ENCODE measurements around the gene ACTN1.
"Not testable (repeated sequence)": the region's sequence is repeated elsewhere in the genome, so short reads cannot be mapped to it uniquely, and the experiment has no call there.

The ACTN1 gene

GRCh38 chr14:68979021-68979721 lies at the start of gene ACTN1:
Gene ACTN1 (minus strand): TSS chr14:68979302. CDS start chr14:68979056, 246 bp downstream.
- peak in 2 of 3 donors; percentile 30 to 50 for DNase-seq (ENCODE audit: low read depth in 3 of 3, low spot score in 1 of 3)

- DNase-seq (ENCODE audit: low read depth in 3 of 3, low spot score in 1 of 3) = no peak
Observed at GRCh38 chr14:69027242-69027913, 48.3 kb upstream of the ACTN1 start.

GRCh38 chr14:69023035-69023434 lies 43.9 kb upstream of the ACTN1 start:
- no peak for DNase-seq (ENCODE audit: low read depth in 3 of 3, low spot score in 1 of 3)

- DNase-seq (ENCODE audit: low read depth in 3 of 3, low spot score in 1 of 3) = not testable (repeated sequence)
Observed at GRCh38 chr14:69022093-69022492, 43.0 kb upstream of the ACTN1 start.

- no peak for DNase-seq (ENCODE audit: low read depth in 3 of 3, low spot score in 1 of 3)
Observed at GRCh38 chr14:69017706-69018105, 38.6 kb upstream of the ACTN1 start.

GRCh38 chr14:69014829-69015259 lies 35.7 kb upstream of the ACTN1 start:
- DNase-seq (ENCODE audit: low read depth in 3 of 3, low spot score in 1 of 3) = no peak

- no peak for DNase-seq (ENCODE audit: low read depth in 3 of 3, low spot score in 1 of 3)
Observed at GRCh38 chr14:69013943-69014782, 35.1 kb upstream of the ACTN1 start.

GRCh38 chr14:69012256-69012953 lies 33.3 kb upstream of the ACTN1 start:
- DNase-seq (ENCODE audit: low read depth in 3 of 3, low spot score in 1 of 3) = no peak

GRCh38 chr14:69010648-69011047 lies 31.5 kb upstream of the ACTN1 start:
- DNase-seq (ENCODE audit: low read depth in 3 of 3, low spot score in 1 of 3) = no peak

- no peak for DNase-seq (ENCODE audit: low read depth in 3 of 3, low spot score in 1 of 3)
Observed at GRCh38 chr14:69008421-69008884, 29.4 kb upstream of the ACTN1 start.

- DNase-seq (ENCODE audit: low read depth in 3 of 3, low spot score in 1 of 3) = no peak
Observed at GRCh38 chr14:69006346-69006745, 27.2 kb upstream of the ACTN1 start.

- no peak for DNase-seq (ENCODE audit: low read depth in 3 of 3, low spot score in 1 of 3)
Observed at GRCh38 chr14:69005432-69006148, 26.5 kb upstream of the ACTN1 start.

GRCh38 chr14:69004731-69005431 lies 25.8 kb upstream of the ACTN1 start:
- no peak for DNase-seq (ENCODE audit: low read depth in 3 of 3, low spot score in 1 of 3)

- DNase-seq (ENCODE audit: low read depth in 3 of 3, low spot score in 1 of 3) = no peak
Observed at GRCh38 chr14:69003626-69004025, 24.5 kb upstream of the ACTN1 start.

GRCh38 chr14:69002069-69002468 lies 23.0 kb upstream of the ACTN1 start:
- no peak for DNase-seq (ENCODE audit: low read depth in 3 of 3, low spot score in 1 of 3)

GRCh38 chr14:69001375-69001774 lies 22.3 kb upstream of the ACTN1 start:
- no peak for DNase-seq (ENCODE audit: low read depth in 3 of 3, low spot score in 1 of 3)

- DNase-seq (ENCODE audit: low read depth in 3 of 3, low spot score in 1 of 3) = no peak
Observed at GRCh38 chr14:68998062-68998461, 19.0 kb upstream of the ACTN1 start.

- no peak for DNase-seq (ENCODE audit: low read depth in 3 of 3, low spot score in 1 of 3)
Observed at GRCh38 chr14:68995731-68996130, 16.6 kb upstream of the ACTN1 start.

- no peak for DNase-seq (ENCODE audit: low read depth in 3 of 3, low spot score in 1 of 3)
Observed at GRCh38 chr14:68994056-68994455, 15.0 kb upstream of the ACTN1 start.

GRCh38 chr14:68987653-68988036 lies 8.5 kb upstream of the ACTN1 start:
- no peak for DNase-seq (ENCODE audit: low read depth in 3 of 3, low spot score in 1 of 3)
